GM12878 (cell line): ENCODE data around the gene KICS2. TPM values are rescaled to one million over a fixed set of nuclear protein-coding genes. Genes with fewer than 3 reads are reported as not detected.

Experiments
- ATAC-seq: fragments of 200-7000 bp; cut with Tn5 transposase; 3 replicates; pipeline ENCODE4 v1.9.1; 2020; ENCODE audit warnings: mild to moderate bottlenecking, moderate library complexity
- BruUV-seq: library from RNA; stranded (reverse); fragments of 400-500 nt; replicated peaks from 2 replicates; lab custom pipeline; 2021; lab: Mats Ljungman, UMichigan
- CTCF ChIA-PET: fragments of 300-600 bp; sonication (Branson Sonifier 250); formaldehyde crosslinking; extraction: SDS; loops from one replicate; lab custom pipeline; 2021; ENCODE audit warnings: inconsistent platforms; lab: Yijun Ruan, JAX
- POLR2A ChIA-PET: fragments of 350-600 bp; formaldehyde crosslinking; extraction: SDS; loops from one replicate; lab custom pipeline; 2021; ENCODE audit warnings: inconsistent platforms; lab: Charles Lee
- RAD21 ChIA-PET: fragments of 300-600 bp; sonication (Branson Sonifier 250); formaldehyde crosslinking; loops from one replicate; lab custom pipeline; 2023; ENCODE audit warnings: antibody characterized with exemption; ENCODE audit not compliant: unreplicated experiment; lab: Charles Lee
- SMC1A ChIA-PET: fragments of 300-600 bp; sonication (Branson Sonifier 250); formaldehyde crosslinking; loops from one replicate; lab custom pipeline; 2023; ENCODE audit not compliant: unreplicated experiment, uncharacterized antibody; lab: Charles Lee
- DNase-seq: peaks from one replicate; pipeline ENCODE4 v3.0.0-alpha.2; 2011; ENCODE audit warnings: low read depth, low spot score
- FAIRE-seq: peaks from 3 replicates; lab custom pipeline; 2011; peaks lifted over from hg19 to GRCh38; lab: Jason Lieb, UNC
- H2AFZ ChIP-seq: 2 replicates; pipeline ENCODE4 v1.6.0; 2011; ENCODE audit warnings: low read depth, low read length, control low read depth; ENCODE audit not compliant: control insufficient read depth
- H3K27ac ChIP-seq: 2 replicates; pipeline ENCODE4 v1.5.1; 2011; ENCODE audit warnings: control low read depth; ENCODE audit not compliant: control insufficient read depth, insufficient read depth
- H3K27me3 ChIP-seq, 2 experiments: replicated peaks in 1 of 2; 2 replicates each; pipeline versions ENCODE4 v1.6.0 to v1.6.1; 2011; ENCODE audit warnings: low read length in 1 of 2; ENCODE audit not compliant: control insufficient read depth in 2 of 2, insufficient read depth in 2 of 2
- H3K36me3 ChIP-seq, 2 experiments: 2 replicates each; pipeline ENCODE4 v1.5.1; 2011; ENCODE audit warnings: low read length in 1 of 2; ENCODE audit not compliant: control insufficient read depth in 2 of 2, insufficient read depth in 2 of 2
- H3K4me1 ChIP-seq: 2 replicates; pipeline ENCODE4 v1.6.1; 2011; ENCODE audit warnings: mild to moderate bottlenecking, low read length, moderate library complexity, mixed read lengths; ENCODE audit not compliant: control insufficient read depth, insufficient read depth
- H3K4me2 ChIP-seq: 2 replicates; pipeline ENCODE4 v1.6.0; 2011; ENCODE audit warnings: control low read depth; ENCODE audit not compliant: control insufficient read depth, insufficient read depth
- H3K4me3 ChIP-seq: fragments of 200-600 bp; sonication (generic); 2 replicates; pipeline ENCODE4 v1.5.1; 2016
- H3K79me2 ChIP-seq: 2 replicates; pipeline ENCODE4 v1.6.0; 2011; ENCODE audit warnings: low read length; ENCODE audit not compliant: control insufficient read depth, insufficient read depth
- H3K9ac ChIP-seq: 2 replicates; pipeline ENCODE4 v1.8.0; 2011; ENCODE audit warnings: low read length, control low read depth, mixed read lengths; ENCODE audit not compliant: control insufficient read depth, insufficient read depth
- H3K9me3 ChIP-seq: replicated peaks from 3 replicates; pipeline ENCODE4 v1.5.1; 2011; ENCODE audit warnings: mild to moderate bottlenecking, low read length; ENCODE audit not compliant: control insufficient read depth, insufficient read depth
- H4K20me1 ChIP-seq: 2 replicates; pipeline ENCODE4 v1.6.0; 2011; ENCODE audit not compliant: control insufficient read depth, insufficient read depth
- BMI1 ChIP-seq: fragments of 450-650 bp; IDR thresholded peaks from 2 replicates; pipeline ENCODE4 v1.6.1; 2016; ENCODE audit warnings: mild to moderate bottlenecking, moderate library complexity, borderline replicate concordance
- CEBPZ ChIP-seq: fragments of 150-350 bp; IDR thresholded peaks from 2 replicates; pipeline ENCODE4 v1.6.1; 2016; ENCODE audit warnings: low read depth, low read length
- FOS ChIP-seq: IDR thresholded peaks from 3 replicates; pipeline ENCODE4 v1.6.1; 2011; ENCODE audit warnings: borderline replicate concordance; ENCODE audit not compliant: insufficient read length; ENCODE audit errors: extremely low read depth
- HDAC2 ChIP-seq: fragments of 200-600 bp; sonication (generic); IDR thresholded peaks from 2 replicates; pipeline ENCODE4 v1.6.1; 2017
- IKZF1 ChIP-seq: fragments of 450-650 bp; conservative IDR thresholded peaks from 2 replicates; pipeline ENCODE4 v1.6.1; 2017; ENCODE audit warnings: antibody characterized with exemption, mild to moderate bottlenecking
- LARP7 ChIP-seq: fragments of 450-650 bp; IDR thresholded peaks from 2 replicates; pipeline ENCODE4 v1.6.1; 2017; ENCODE audit warnings: mild to moderate bottlenecking
- MYC ChIP-seq: IDR thresholded peaks from 2 replicates; pipeline ENCODE4 v1.6.1; 2011; ENCODE audit warnings: mild to moderate bottlenecking, low read length, moderate library complexity, inconsistent platforms; ENCODE audit not compliant: insufficient read depth, insufficient replicate concordance, insufficient read length, severe bottlenecking
- NR2C2 ChIP-seq: IDR thresholded peaks from 2 replicates; pipeline ENCODE4 v1.6.1; 2011; ENCODE audit warnings: borderline replicate concordance, low read depth; ENCODE audit not compliant: control insufficient read depth, insufficient read length
- NRF1 ChIP-seq: conservative IDR thresholded peaks from 2 replicates; pipeline ENCODE4 v1.6.1; 2011; ENCODE audit warnings: mild to moderate bottlenecking, low read depth, low read length, improper control_type of control experiment
- PAX8 ChIP-seq: fragments of 450-650 bp; IDR thresholded peaks from 2 replicates; pipeline ENCODE4 v1.6.1; 2017; ENCODE audit warnings: mild to moderate bottlenecking, moderate library complexity
- RELB ChIP-seq: fragments of 450-650 bp; IDR thresholded peaks from 2 replicates; pipeline ENCODE4 v1.6.1; 2017; ENCODE audit warnings: low read depth, mild to moderate bottlenecking, moderate library complexity
- STAT1 ChIP-seq: fragments of 450-650 bp; conservative IDR thresholded peaks from 2 replicates; pipeline ENCODE4 v1.6.1; 2014; ENCODE audit warnings: antibody characterized with exemption, mild to moderate bottlenecking
- TAF1 ChIP-seq: IDR thresholded peaks from 2 replicates; pipeline ENCODE4 v1.6.1; 2011; ENCODE audit warnings: mild to moderate bottlenecking, low read depth, low read length, borderline replicate concordance
- WGBS: methylation state at CpG from one replicate; pipeline ENCODE4 v1.1.6; 2016; ENCODE audit warnings: low lambda C conversion rate; ENCODE audit not compliant: insufficient replicate concordance, insufficient coverage; ENCODE audit errors: missing lambda C conversion rate; 5-methylcytosine and 5-hydroxymethylcytosine counted together
- in situ Hi-C: fragments of 300-500 bp; cut with MboI; formaldehyde crosslinking; loops from 9 replicates; pipeline ENCODE4 v1.14.3; 2018; ENCODE audit warnings: mixed read lengths
- intact Hi-C: fragments of 100-400 bp; cut with micrococcal nuclease; formaldehyde crosslinking; loops from one replicate; pipeline ENCODE4 v1.14.2; 2022; ENCODE audit not compliant: unreplicated experiment
- polyA plus RNA-seq, 11 experiments: library from polyadenylated mRNA; depleted of rRNA in 4 of 11; unstranded in 6 of 11; stranded (reverse) in 5 of 11; fragments of >200 nt; fragmentation: Nextera tagmentation in 4 of 11; fragmentation: Illumina TruSeq in 1 of 11; extraction: Ambion mirVana in 4 of 11; extraction: Trizol in 1 of 11; gene quantifications; 1 replicate in 1 of 11; 2 replicates in 10 of 11; pipeline versions ENCODE4 v1.2.1 to v1.2.3, GENCODE V29; 2011 to 2016; ENCODE audit warnings: inconsistent platforms in 2 of 11, missing spikeins in 2 of 11, low read depth in 1 of 11
- total RNA-seq, 4 experiments: library from RNA; depleted of rRNA in 3 of 4; stranded (reverse); fragments of >200 nt in 3 of 4; fragmentation: Illumina TruSeq in 1 of 4; extraction: Trizol in 1 of 4; gene quantifications; 2 replicates each; pipeline versions ENCODE4 v1.2.1 to v1.2.3, GENCODE V29; 2013 to 2021
- TF ChIP-seq, protein P1 (sequence below): fragments of 450-650 bp; formaldehyde crosslinking; IDR thresholded peaks from 2 replicates; pipeline ENCODE4 v1.5.0; 2022; ENCODE audit warnings: mild to moderate bottlenecking, missing genetic modification characterization

KICS2 gene
- total and polyA plus RNA-seq, 10 of the 15 experiments (the other 5 are each of a cell fraction or from before 2014, with no cell fraction given) = 3.9 to 13.1 (median 9.5) TPM

GRCh38 chr12:64269161-64269560 lies 47.1 kb upstream of the KICS2 start:
- no TSS peak for BruUV-seq
- intact Hi-C loops = no loop called here
- ATAC-seq = no peak
- Histone ChIP-seq H2AFZ (no peak overlapping the region), H4K20me1 (no peaks in the 10 kb centered on the region), H3K79me2 (no peaks in the 10 kb centered on the region), H3K27me3 (no peaks in the 10 kb centered on the region; a peak in 1 of 4 replicates), H3K4me3 (no peak overlapping the region), H3K4me1 (no peaks in the 10 kb centered on the region), H3K27ac (no peak overlapping the region), H3K9me3 (no peaks in the 10 kb centered on the region), H3K9ac (no peak overlapping the region), H3K36me3 (no peaks in the 10 kb centered on the region), H3K4me2 (no peak overlapping the region)
- POLR2A ChIA-PET = no interaction called here
- SMC1A ChIA-PET = interaction anchor here (0.6 kb wide), 1 partner anchor 149 kb away, joined by 3 read pairs; no protein-coding TSS in a partner anchor
- in situ Hi-C loops = loop anchor here (10.0 to 25.0 kb wide), 3 partner anchors 604 to 1157 kb away; partner anchors contain the start of gene DPY19L2
- no peak for DNase-seq
- RAD21 ChIA-PET = no interaction called here
- no peak for FAIRE-seq
- CTCF ChIA-PET = no interaction called here
- 12% methylated on average over 2 of the region's 2 CpGs for WGBS
- TF ChIP-seq PAX8 (no peak), NR2C2 (no peak), TAF1 (no peak), MYC (no peak), HDAC2 (no peak), NRF1 (no peak), STAT1 (no peak), LARP7 (no peak), IKZF1 (no peak), CEBPZ (no peak), BMI1 (no peak), FOS (no peak), RELB (no peak)
- TF ChIP-seq, protein P1, sequence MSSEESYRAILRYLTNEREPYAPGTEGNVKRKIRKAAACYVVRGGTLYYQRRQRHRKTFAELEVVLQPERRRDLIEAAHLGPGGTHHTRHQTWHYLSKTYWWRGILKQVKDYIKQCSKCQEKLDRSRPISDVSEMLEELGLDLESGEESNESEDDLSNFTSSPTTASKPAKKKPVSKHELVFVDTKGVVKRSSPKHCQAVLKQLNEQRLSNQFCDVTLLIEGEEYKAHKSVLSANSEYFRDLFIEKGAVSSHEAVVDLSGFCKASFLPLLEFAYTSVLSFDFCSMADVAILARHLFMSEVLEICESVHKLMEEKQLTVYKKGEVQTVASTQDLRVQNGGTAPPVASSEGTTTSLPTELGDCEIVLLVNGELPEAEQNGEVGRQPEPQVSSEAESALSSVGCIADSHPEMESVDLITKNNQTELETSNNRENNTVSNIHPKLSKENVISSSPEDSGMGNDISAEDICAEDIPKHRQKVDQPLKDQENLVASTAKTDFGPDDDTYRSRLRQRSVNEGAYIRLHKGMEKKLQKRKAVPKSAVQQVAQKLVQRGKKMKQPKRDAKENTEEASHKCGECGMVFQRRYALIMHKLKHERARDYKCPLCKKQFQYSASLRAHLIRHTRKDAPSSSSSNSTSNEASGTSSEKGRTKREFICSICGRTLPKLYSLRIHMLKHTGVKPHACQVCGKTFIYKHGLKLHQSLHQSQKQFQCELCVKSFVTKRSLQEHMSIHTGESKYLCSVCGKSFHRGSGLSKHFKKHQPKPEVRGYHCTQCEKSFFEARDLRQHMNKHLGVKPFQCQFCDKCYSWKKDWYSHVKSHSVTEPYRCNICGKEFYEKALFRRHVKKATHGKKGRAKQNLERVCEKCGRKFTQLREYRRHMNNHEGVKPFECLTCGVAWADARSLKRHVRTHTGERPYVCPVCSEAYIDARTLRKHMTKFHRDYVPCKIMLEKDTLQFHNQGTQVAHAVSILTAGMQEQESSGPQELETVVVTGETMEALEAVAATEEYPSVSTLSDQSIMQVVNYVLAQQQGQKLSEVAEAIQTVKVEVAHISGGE (CRISPR knock-in tag) = no peak
